PFSK-1 (cell line): ENCODE measurements around the gene PIGK.

ENCODE experiments used
- FOXP2 ChIP-seq: optimal IDR thresholded peaks from 2 replicates; pipeline ENCODE3; 2011; ENCODE audit warnings: borderline replicate concordance, control low read depth, inconsistent platforms; ENCODE audit not compliant: insufficient read depth; ENCODE audit errors: extremely low read length, extremely low read depth
- POLR2AphosphoS5 ChIP-seq: IDR thresholded peaks from 2 replicates; pipeline ENCODE4 v1.6.1; 2012; ENCODE audit warnings: low read depth, mild to moderate bottlenecking, control low read depth, low read length, moderate library complexity
- SIN3A ChIP-seq: IDR thresholded peaks from 2 replicates; pipeline ENCODE4 v1.6.1; 2012; ENCODE audit warnings: mild to moderate bottlenecking, low read length, moderate library complexity, borderline replicate concordance; ENCODE audit not compliant: insufficient read depth
- TAF1 ChIP-seq: IDR thresholded peaks from 2 replicates; pipeline ENCODE4 v1.6.1; 2012; ENCODE audit warnings: low read length, control low read depth, borderline replicate concordance; ENCODE audit not compliant: insufficient read depth
- TF ChIP-seq, protein P1 (sequence below), 2 experiments: IDR thresholded peaks; 2 replicates each; pipeline versions ENCODE4 v1.6.1 to v1.8.0; 2011 to 2012; ENCODE audit warnings: low read depth in 2 of 2, low read length in 2 of 2, control low read depth in 1 of 2, inconsistent platforms in 1 of 2, mild to moderate bottlenecking in 1 of 2, moderate library complexity in 1 of 2; ENCODE audit not compliant: insufficient read depth in 1 of 2

- TF ChIP-seq FOXP2, result no peak
- TF ChIP-seq POLR2AphosphoS5, result no peak
- no peak for TF ChIP-seq SIN3A
- no peak for TF ChIP-seq TAF1
- TF ChIP-seq, protein P1, sequence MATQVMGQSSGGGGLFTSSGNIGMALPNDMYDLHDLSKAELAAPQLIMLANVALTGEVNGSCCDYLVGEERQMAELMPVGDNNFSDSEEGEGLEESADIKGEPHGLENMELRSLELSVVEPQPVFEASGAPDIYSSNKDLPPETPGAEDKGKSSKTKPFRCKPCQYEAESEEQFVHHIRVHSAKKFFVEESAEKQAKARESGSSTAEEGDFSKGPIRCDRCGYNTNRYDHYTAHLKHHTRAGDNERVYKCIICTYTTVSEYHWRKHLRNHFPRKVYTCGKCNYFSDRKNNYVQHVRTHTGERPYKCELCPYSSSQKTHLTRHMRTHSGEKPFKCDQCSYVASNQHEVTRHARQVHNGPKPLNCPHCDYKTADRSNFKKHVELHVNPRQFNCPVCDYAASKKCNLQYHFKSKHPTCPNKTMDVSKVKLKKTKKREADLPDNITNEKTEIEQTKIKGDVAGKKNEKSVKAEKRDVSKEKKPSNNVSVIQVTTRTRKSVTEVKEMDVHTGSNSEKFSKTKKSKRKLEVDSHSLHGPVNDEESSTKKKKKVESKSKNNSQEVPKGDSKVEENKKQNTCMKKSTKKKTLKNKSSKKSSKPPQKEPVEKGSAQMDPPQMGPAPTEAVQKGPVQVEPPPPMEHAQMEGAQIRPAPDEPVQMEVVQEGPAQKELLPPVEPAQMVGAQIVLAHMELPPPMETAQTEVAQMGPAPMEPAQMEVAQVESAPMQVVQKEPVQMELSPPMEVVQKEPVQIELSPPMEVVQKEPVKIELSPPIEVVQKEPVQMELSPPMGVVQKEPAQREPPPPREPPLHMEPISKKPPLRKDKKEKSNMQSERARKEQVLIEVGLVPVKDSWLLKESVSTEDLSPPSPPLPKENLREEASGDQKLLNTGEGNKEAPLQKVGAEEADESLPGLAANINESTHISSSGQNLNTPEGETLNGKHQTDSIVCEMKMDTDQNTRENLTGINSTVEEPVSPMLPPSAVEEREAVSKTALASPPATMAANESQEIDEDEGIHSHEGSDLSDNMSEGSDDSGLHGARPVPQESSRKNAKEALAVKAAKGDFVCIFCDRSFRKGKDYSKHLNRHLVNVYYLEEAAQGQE (IDR thresholded peaks at IDR 0.05; ENCODE audit: insufficient read depth in 1 of 2, low read depth in 2 of 2, low read length in 2 of 2), result no peak
Observed at GRCh38 chr1:77230051-77230450, 10.8 kb upstream of the PIGK start.
